Measurements from ENCODE around the gene CHRNE. TPM values are rescaled to one million over a fixed set of nuclear protein-coding genes. Genes with fewer than 3 reads are reported as not detected.

The CHRNE gene
- total and polyA plus RNA-seq, 2 of the 13 experiments (the other 11 are each of a cell fraction or from before 2014, with no cell fraction given), result 0.53 to 0.59 TPM

GRCh38 chr17:4913994-4914393, 11.1 kb upstream of the CHRNE start:
- no TSS peak for BruUV-seq (replicated peaks)
- in situ Hi-C loops (cut with HindIII; ENCODE audit: extremely low pct_ligation_motif_present, low pct_unique_long_range_greater_than_20kb) (no loop called here), intact Hi-C loops (cut with micrococcal nuclease; ENCODE audit: unreplicated experiment) (no loop called here)
- DNase-seq (ENCODE audit: low spot score) (peak; percentile 63), FAIRE-seq (peak; percentile 68), ATAC-seq (no peak; the same call in none of the 3 replicates)
- ChIA-PET CTCF (ENCODE audit: low intra/inter-chr PET ratio, low total read pairs) (no interaction called here), POLR2A (interaction anchor here (0.8 to 2.6 kb wide), 2 partner anchors 26 to 53 kb away, joined by 3 to 12 read pairs; partner anchors contain the start of genes RNF167, SLC25A11 and SPAG7)
- H3K27ac ChIP-seq (ENCODE audit: extremely low read length, insufficient read depth, low read length), result peak overlapping the region; percentile 42
- no peaks in the 10 kb centered on the region for H3K27me3 ChIP-seq (ENCODE audit: control insufficient read depth in 1 of 2, insufficient read depth in 2 of 2, low read length in 2 of 2)
- peaks cover 46% of the 10 kb centered on the region for H3K4me1 ChIP-seq (ENCODE audit: insufficient read depth, low read length)
- H2AFZ ChIP-seq (ENCODE audit: low read length), result peak overlapping the region; percentile 6
- H3K9ac ChIP-seq (ENCODE audit: insufficient read depth, low read depth, low read length), result peak overlapping the region; percentile 23; the same call in 1 of the 2 replicates
- H3K9me3 ChIP-seq (ENCODE audit: low read length), result no peaks in the 10 kb centered on the region
- peak overlapping the region in 1 of 3 experiments; percentile 22; a peak in 2 of 6 replicates for H3K4me3 ChIP-seq (replicated peaks in 1 of 3; ENCODE audit: insufficient read depth in 1 of 3, low read depth in 2 of 3, low read length in 3 of 3)
- H4K20me1 ChIP-seq (ENCODE audit: insufficient read depth, low read length), result no peaks in the 10 kb centered on the region
- peak overlapping the region; percentile 54 for H3K4me2 ChIP-seq (ENCODE audit: low read depth, low read length)
- WGBS (ENCODE audit: low lambda C conversion rate), result 0% methylated on average over 1 of the region's 1 CpG
- H3K36me3 ChIP-seq (replicated peaks in 1 of 2; ENCODE audit: control insufficient read depth in 1 of 2, insufficient read depth in 2 of 2, low read length in 2 of 2), result no peaks in the 10 kb centered on the region
- H3K79me2 ChIP-seq (ENCODE audit: insufficient read depth, low read length), result no peaks in the 10 kb centered on the region
- no peak for TF ChIP-seq CSRNP2 (CRISPR knock-in tag; conservative IDR thresholded peaks at IDR 0.05; ENCODE audit: low read depth)
- TF ChIP-seq HOXD1 (CRISPR knock-in tag; IDR thresholded peaks at IDR 0.05), result no peak
- no peak for TF ChIP-seq ZBTB7A (CRISPR knock-in tag; IDR thresholded peaks at IDR 0.05)
- no peak for TF ChIP-seq ZNF841 (CRISPR knock-in tag; IDR thresholded peaks at IDR 0.05; ENCODE audit: borderline replicate concordance)
- no peak for TF ChIP-seq ATF4 (CRISPR knock-in tag; IDR thresholded peaks at IDR 0.05)
- no peak for TF ChIP-seq ZNF264 (CRISPR knock-in tag; IDR thresholded peaks at IDR 0.05)
- peak; percentile 78; the same call in 1 of the 2 replicates for TF ChIP-seq MIXL1 (CRISPR knock-in tag; IDR thresholded peaks at IDR 0.05)
- no peak for TF ChIP-seq GATAD2A (CRISPR knock-in tag; IDR thresholded peaks at IDR 0.05)
- TF ChIP-seq ZNF431 (CRISPR knock-in tag; IDR thresholded peaks at IDR 0.05; ENCODE audit: borderline replicate concordance, low read depth), result no peak
- TF ChIP-seq ZNF17 (CRISPR knock-in tag; IDR thresholded peaks at IDR 0.05), result no peak
- TF ChIP-seq ZBTB37 (CRISPR knock-in tag; IDR thresholded peaks at IDR 0.05), result no peak
- no peak for TF ChIP-seq ARNT2 (CRISPR knock-in tag; IDR thresholded peaks at IDR 0.05; ENCODE audit: low read depth)
- TF ChIP-seq PRMT3 (CRISPR knock-in tag; IDR thresholded peaks at IDR 0.05; ENCODE audit: borderline replicate concordance, low read depth), result no peak
- no peak for TF ChIP-seq ZNF773 (CRISPR knock-in tag; IDR thresholded peaks at IDR 0.05; ENCODE audit: borderline replicate concordance)
- no peak for TF ChIP-seq ZNF136 (CRISPR knock-in tag; IDR thresholded peaks at IDR 0.05; ENCODE audit: low read depth)
- TF ChIP-seq ARID5B (CRISPR knock-in tag; IDR thresholded peaks at IDR 0.05), result no peak
- TF ChIP-seq XRCC5 (optimal IDR thresholded peaks at IDR 0.05; ENCODE audit: low read length), result no peak
- TF ChIP-seq BORCS8-MEF2B (CRISPR knock-in tag; IDR thresholded peaks at IDR 0.05), result no peak
